H9 (cell line): ENCODE results near the gene MYD88. TPM values are rescaled to one million over a fixed set of nuclear protein-coding genes. Genes with fewer than 3 reads are reported as not detected.

Experiments used
- DNase-seq: peaks from one replicate; pipeline ENCODE4 v3.0.0-alpha.2; 2017
- H2AFZ ChIP-seq: one replicate; pipeline ENCODE4 v1.6.1; 2013; ENCODE audit warnings: mild to moderate bottlenecking, low read length, control low read depth, moderate library complexity
- H2AK5ac ChIP-seq: 2 replicates; pipeline ENCODE4 v1.6.1; 2013; ENCODE audit warnings: low read length, control low read depth, mixed read lengths; ENCODE audit not compliant: insufficient read length
- H2BK120ac ChIP-seq: one replicate; pipeline ENCODE4 v1.6.1; 2013; ENCODE audit warnings: low read depth, mild to moderate bottlenecking, low read length, control low read depth, inconsistent platforms; ENCODE audit not compliant: poor library complexity, severe bottlenecking
- H2BK12ac ChIP-seq: 2 replicates; pipeline ENCODE4 v1.6.1; 2013; ENCODE audit warnings: low read length, control low read depth, mixed read lengths, low read depth; ENCODE audit not compliant: insufficient read length
- H2BK15ac ChIP-seq: 2 replicates; pipeline ENCODE4 v1.6.1; 2013; ENCODE audit warnings: low read depth, low read length, control low read depth
- H2BK20ac ChIP-seq: one replicate; pipeline ENCODE4 v1.6.1; 2013; ENCODE audit warnings: low read depth, mild to moderate bottlenecking, low read length, control low read depth, inconsistent platforms; ENCODE audit not compliant: poor library complexity, severe bottlenecking
- H2BK5ac ChIP-seq: 2 replicates; pipeline ENCODE4 v1.6.1; 2013; ENCODE audit warnings: low read length, control low read depth, mixed read lengths; ENCODE audit not compliant: insufficient read length
- H3K14ac ChIP-seq: 2 replicates; pipeline ENCODE4 v1.6.1; 2013; ENCODE audit warnings: low read length, control low read depth; ENCODE audit not compliant: insufficient read depth
- H3K18ac ChIP-seq: 2 replicates; pipeline ENCODE4 v1.6.1; 2013; ENCODE audit warnings: low read depth, mild to moderate bottlenecking, mixed read lengths, low read length, control low read depth; ENCODE audit not compliant: insufficient read length
- H3K23ac ChIP-seq: 2 replicates; pipeline ENCODE4 v1.6.1; 2013; ENCODE audit warnings: low read length, control low read depth, mixed read lengths, low read depth; ENCODE audit not compliant: insufficient read length
- H3K23me2 ChIP-seq: 2 replicates; pipeline ENCODE4 v1.6.1; 2013; ENCODE audit warnings: low read depth, mild to moderate bottlenecking, mixed read lengths, low read length, control low read depth; ENCODE audit not compliant: insufficient read length, poor library complexity, severe bottlenecking
- H3K27ac ChIP-seq: 2 replicates; pipeline ENCODE4 v1.5.1; 2013; ENCODE audit warnings: low read length, control low read depth, mixed read lengths, low read depth; ENCODE audit not compliant: insufficient read length
- H3K27me3 ChIP-seq: 2 replicates; pipeline ENCODE4 v1.6.1; 2013; ENCODE audit warnings: low read length, control low read depth, inconsistent platforms; ENCODE audit not compliant: insufficient read depth
- H3K4ac ChIP-seq: 2 replicates; pipeline ENCODE4 v1.6.1; 2013; ENCODE audit warnings: low read depth, mild to moderate bottlenecking, control low read depth, inconsistent platforms, low read length, moderate library complexity
- H3K4me1 ChIP-seq: 2 replicates; pipeline ENCODE4 v1.6.1; 2013; ENCODE audit warnings: low read length, control low read depth, inconsistent platforms; ENCODE audit not compliant: insufficient read depth
- H3K4me2 ChIP-seq: 2 replicates; pipeline ENCODE4 v1.6.1; 2013; ENCODE audit warnings: low read length, control low read depth, mixed read lengths; ENCODE audit not compliant: insufficient read length, insufficient read depth
- H3K56ac ChIP-seq: 2 replicates; pipeline ENCODE4 v1.6.1; 2013; ENCODE audit warnings: low read depth, mild to moderate bottlenecking, mixed read lengths, low read length, control low read depth; ENCODE audit not compliant: insufficient read length
- H3K79me1 ChIP-seq: 2 replicates; pipeline ENCODE4 v1.6.1; 2013; ENCODE audit warnings: low read depth, mild to moderate bottlenecking, moderate library complexity, low read length, control low read depth, inconsistent platforms; ENCODE audit not compliant: insufficient read depth, poor library complexity, severe bottlenecking
- H3K79me2 ChIP-seq: 2 replicates; pipeline ENCODE4 v1.6.1; 2013; ENCODE audit warnings: low read length, control low read depth, inconsistent platforms; ENCODE audit not compliant: insufficient read depth
- H3K9ac ChIP-seq: 2 replicates; pipeline ENCODE4 v1.6.1; 2013; ENCODE audit warnings: low read length, control low read depth, mixed read lengths; ENCODE audit not compliant: insufficient read length; ENCODE audit errors: extremely low read depth
- H3K9me3 ChIP-seq: one replicate; pipeline ENCODE4 v1.6.1; 2013; ENCODE audit warnings: low read depth, low read length, inconsistent platforms; ENCODE audit not compliant: control insufficient read depth
- H3T11ph ChIP-seq: one replicate; pipeline ENCODE4 v1.6.1; 2013; ENCODE audit warnings: mild to moderate bottlenecking, low read length, control low read depth, inconsistent platforms
- H4K20me1 ChIP-seq: one replicate; pipeline ENCODE4 v1.6.1; 2013; ENCODE audit not compliant: control insufficient read depth, insufficient read length, insufficient read depth
- H4K5ac ChIP-seq: 2 replicates; pipeline ENCODE4 v1.6.1; 2013; ENCODE audit warnings: low read depth, mild to moderate bottlenecking, mixed read lengths, low read length, control low read depth; ENCODE audit not compliant: insufficient read length
- H4K8ac ChIP-seq: replicated peaks from 2 replicates; pipeline ENCODE4 v1.6.1; 2013; ENCODE audit warnings: low read length, control low read depth, mixed read lengths, low read depth; ENCODE audit not compliant: insufficient read length
- H4K91ac ChIP-seq: 2 replicates; pipeline ENCODE4 v1.6.1; 2013; ENCODE audit warnings: low read depth, mild to moderate bottlenecking, moderate library complexity, mixed read lengths, low read length, control low read depth; ENCODE audit not compliant: insufficient read length
- H3K27ac Mint-ChIP-seq, 3 experiments: 2 replicates in 2 of 3; 3 replicates in 1 of 3; pipeline ENCODE4 v1.8.0; 2020 to 2021; ENCODE audit warnings: mixed read lengths in 3 of 3, mild to moderate bottlenecking in 1 of 3, moderate library complexity in 1 of 3
- H3K27me3 Mint-ChIP-seq: 2 replicates; pipeline ENCODE4 v1.8.0; 2021; ENCODE audit warnings: low read depth, mild to moderate bottlenecking, moderate library complexity, mixed read lengths
- H3K36me3 Mint-ChIP-seq, 3 experiments: 2 replicates in 2 of 3; 3 replicates in 1 of 3; pipeline ENCODE4 v1.8.0; 2020 to 2021; ENCODE audit warnings: low read depth in 3 of 3, mixed read lengths in 3 of 3; ENCODE audit not compliant: insufficient read depth in 1 of 3
- H3K4me1 Mint-ChIP-seq, 2 experiments: 2 replicates each; pipeline ENCODE4 v1.8.0; 2020; ENCODE audit warnings: mixed read lengths in 2 of 2
- H3K4me3 Mint-ChIP-seq, 2 experiments: 2 replicates in 1 of 2; 3 replicates in 1 of 2; pipeline ENCODE4 v1.8.0; 2020 to 2021; ENCODE audit warnings: mild to moderate bottlenecking in 2 of 2, mixed read lengths in 2 of 2, moderate library complexity in 1 of 2
- H3K9me3 Mint-ChIP-seq, 2 experiments: 2 replicates in 1 of 2; 3 replicates in 1 of 2; pipeline ENCODE4 v1.8.0; 2020; ENCODE audit warnings: mild to moderate bottlenecking in 2 of 2, mixed read lengths in 2 of 2, moderate library complexity in 1 of 2
- CTCF ChIP-seq: fragments of 200-600 bp; sonication (generic); conservative IDR thresholded peaks from 3 replicates; pipeline ENCODE4 v1.8.0; 2021; ENCODE audit warnings: antibody characterized with exemption, mild to moderate bottlenecking
- WGBS: extraction: QIAGEN DNeasy Blood & Tissue Kit; methylation state at CpG from one replicate; pipeline ENCODE4 v1.1.7; 2013; ENCODE audit warnings: missing lambda C conversion rate, low lambda C conversion rate, mixed read lengths; ENCODE audit not compliant: insufficient read length; ENCODE audit errors: extremely low coverage; 5-methylcytosine and 5-hydroxymethylcytosine counted together
- total RNA-seq: library from RNA; stranded (reverse); gene quantifications from 2 replicates; pipeline ENCODE4 v1.2.1, GENCODE V29; 2021

The MYD88 gene
- total RNA-seq, 1 experiment from 2014 or later = 33.4 TPM

GRCh38 chr3:38128303-38128655 is 10.2 kb upstream of the MYD88 start:
- H4K5ac ChIP-seq = no peak overlapping the region
- H2AK5ac ChIP-seq = no peak overlapping the region
- no peaks in the 10 kb centered on the region for H3K4me1 ChIP-seq
- no peak overlapping the region for H2BK20ac ChIP-seq
- no peaks in the 10 kb centered on the region for H4K20me1 ChIP-seq
- no peak overlapping the region for H3T11ph ChIP-seq
- H3K18ac ChIP-seq = no peak overlapping the region
- no CpG with 5 or more reads among the region's 1 CpG for WGBS
- H3K9ac ChIP-seq = no peak overlapping the region
- H3K4ac ChIP-seq = no peak overlapping the region
- peaks cover 4% of the 10 kb centered on the region in 2 experiments; a peak in 3 of 4 replicates for H3K4me1 Mint-ChIP-seq
- H2BK5ac ChIP-seq = no peak overlapping the region
- no peaks in the 10 kb centered on the region for H3K27me3 ChIP-seq
- no peaks in the 10 kb centered on the region for H3K9me3 ChIP-seq
- no peak overlapping the region for H3K4me3 Mint-ChIP-seq
- no peak overlapping the region for H2BK12ac ChIP-seq
- H3K23ac ChIP-seq = no peak overlapping the region
- H4K8ac ChIP-seq = no peak overlapping the region
- no peak overlapping the region for H3K56ac ChIP-seq
- H3K79me2 ChIP-seq = no peaks in the 10 kb centered on the region
- no peak overlapping the region for H2BK15ac ChIP-seq
- DNase-seq = no peak
- no peak overlapping the region for H3K27ac ChIP-seq
- no peak overlapping the region for H2AFZ ChIP-seq
- TF ChIP-seq CTCF = no peak
- no peak overlapping the region for H3K27ac Mint-ChIP-seq
- H3K36me3 Mint-ChIP-seq = peaks cover 46 to 80% (median 59%) of the 10 kb centered on the region in 3 experiments
- H3K14ac ChIP-seq = no peak overlapping the region
- H3K9me3 Mint-ChIP-seq = no peaks in the 10 kb centered on the region
- no peaks in the 10 kb centered on the region for H3K79me1 ChIP-seq
- no peaks in the 10 kb centered on the region for H3K23me2 ChIP-seq
- H4K91ac ChIP-seq = no peak overlapping the region
- H2BK120ac ChIP-seq = no peak overlapping the region
- H3K4me2 ChIP-seq = no peak overlapping the region
- H3K27me3 Mint-ChIP-seq = no peaks in the 10 kb centered on the region
